ENCODE data around the gene NLRP6.
"Not testable (repeated sequence)": the region's sequence is repeated elsewhere in the genome, so short reads cannot be mapped to it uniquely, and the experiment has no call there.

DNA sequence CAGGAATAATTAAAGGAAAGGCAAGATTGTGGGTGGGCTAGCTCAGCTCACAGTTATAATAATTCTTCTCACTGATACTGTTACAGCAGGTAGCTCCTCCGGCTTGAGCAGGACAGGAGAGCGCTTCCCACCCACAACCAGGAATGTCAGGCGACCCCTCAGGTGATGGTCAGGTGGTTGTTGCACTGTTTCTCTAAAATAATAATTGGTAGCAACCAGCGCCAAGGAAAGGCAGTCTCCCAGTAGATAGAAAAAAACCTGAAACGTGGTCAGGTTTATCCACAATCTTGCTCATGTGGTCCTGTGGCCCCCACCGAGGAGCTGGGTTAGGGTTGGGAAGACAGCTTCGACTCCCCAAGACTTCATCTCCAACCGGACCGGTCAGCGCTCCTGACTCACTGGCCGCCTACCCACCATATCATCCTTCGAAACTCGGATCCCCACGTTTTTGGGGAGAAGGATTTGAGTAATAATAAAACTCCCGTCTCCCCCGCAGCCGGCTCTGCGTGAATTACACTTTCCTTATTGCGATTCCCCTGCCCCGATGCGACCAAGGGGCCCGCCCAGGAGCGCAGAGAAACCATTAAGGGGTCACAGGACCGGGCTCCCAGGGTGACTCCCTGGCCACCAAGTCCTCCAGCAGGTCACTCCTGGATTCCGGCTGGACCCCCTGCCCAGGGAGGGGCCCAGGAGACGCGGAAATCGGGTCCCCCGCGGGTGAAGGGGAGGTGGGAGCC is 39.6 kb downstream of the NLRP6 start:
- TF ChIP-seq, protein P1, sequence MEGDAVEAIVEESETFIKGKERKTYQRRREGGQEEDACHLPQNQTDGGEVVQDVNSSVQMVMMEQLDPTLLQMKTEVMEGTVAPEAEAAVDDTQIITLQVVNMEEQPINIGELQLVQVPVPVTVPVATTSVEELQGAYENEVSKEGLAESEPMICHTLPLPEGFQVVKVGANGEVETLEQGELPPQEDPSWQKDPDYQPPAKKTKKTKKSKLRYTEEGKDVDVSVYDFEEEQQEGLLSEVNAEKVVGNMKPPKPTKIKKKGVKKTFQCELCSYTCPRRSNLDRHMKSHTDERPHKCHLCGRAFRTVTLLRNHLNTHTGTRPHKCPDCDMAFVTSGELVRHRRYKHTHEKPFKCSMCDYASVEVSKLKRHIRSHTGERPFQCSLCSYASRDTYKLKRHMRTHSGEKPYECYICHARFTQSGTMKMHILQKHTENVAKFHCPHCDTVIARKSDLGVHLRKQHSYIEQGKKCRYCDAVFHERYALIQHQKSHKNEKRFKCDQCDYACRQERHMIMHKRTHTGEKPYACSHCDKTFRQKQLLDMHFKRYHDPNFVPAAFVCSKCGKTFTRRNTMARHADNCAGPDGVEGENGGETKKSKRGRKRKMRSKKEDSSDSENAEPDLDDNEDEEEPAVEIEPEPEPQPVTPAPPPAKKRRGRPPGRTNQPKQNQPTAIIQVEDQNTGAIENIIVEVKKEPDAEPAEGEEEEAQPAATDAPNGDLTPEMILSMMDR (IDR thresholded peaks at IDR 0.05; ENCODE audit: poor library complexity) = not testable (repeated sequence)
- not testable (repeated sequence) for TF ChIP-seq EZH2phosphoT487 (IDR thresholded peaks at IDR 0.05; ENCODE audit: low read depth, severe bottlenecking, unreplicated experiment)

Data from hepatocyte (in vitro differentiated cells).